IPS-15b (cell line): ENCODE data around the gene IGFBPL1.

Source experiments
- H3K27me3 ChIP-seq: one replicate; pipeline ENCODE4 v1.6.1; 2013; ENCODE audit warnings: low read length; ENCODE audit not compliant: control insufficient read depth, insufficient read depth
- H3K36me3 ChIP-seq: one replicate; pipeline ENCODE4 v1.6.1; 2013; ENCODE audit warnings: low read length; ENCODE audit not compliant: control insufficient read depth, insufficient read depth
- H3K4me1 ChIP-seq: one replicate; pipeline ENCODE4 v1.6.1; 2013; ENCODE audit warnings: mild to moderate bottlenecking, low read length; ENCODE audit not compliant: control insufficient read depth, insufficient read depth
- H3K4me3 ChIP-seq: one replicate; pipeline ENCODE4 v1.5.1; 2013; ENCODE audit warnings: low read depth, low read length
- H3K9ac ChIP-seq: one replicate; pipeline ENCODE4 v1.6.1; 2013; ENCODE audit warnings: low read depth, mild to moderate bottlenecking, low read length
- H3K9me3 ChIP-seq: one replicate; pipeline ENCODE4 v1.6.1; 2013; ENCODE audit warnings: mild to moderate bottlenecking, low read length; ENCODE audit not compliant: control insufficient read depth, insufficient read depth

Gene IGFBPL1

DNA sequence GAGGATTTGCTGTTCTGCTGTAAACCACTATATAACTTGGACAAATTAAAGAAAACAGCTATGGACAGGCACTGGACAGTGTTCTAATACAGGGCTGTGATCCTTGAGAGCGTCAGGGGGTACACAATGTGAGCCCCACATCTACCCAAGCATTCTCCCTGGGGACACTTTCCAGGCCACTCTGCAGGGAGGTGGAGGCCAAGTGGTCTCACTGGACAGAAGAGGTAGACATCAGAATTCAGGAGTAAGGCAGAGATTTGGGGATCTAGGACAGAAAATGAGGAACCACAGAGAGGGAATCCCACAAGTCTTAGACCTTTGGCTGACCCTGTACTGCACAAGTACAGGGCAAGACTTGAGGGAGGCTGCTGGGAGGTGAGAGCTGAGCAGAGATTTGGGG is 3.8 kb upstream of the IGFBPL1 start:
- Histone ChIP-seq H3K36me3 (no peaks in the 10 kb centered on the region), H3K4me1 (peaks cover 4% of the 10 kb centered on the region), H3K4me3 (no peak overlapping the region), H3K9me3 (no peaks in the 10 kb centered on the region), H3K27me3 (peaks cover 54% of the 10 kb centered on the region), H3K9ac (no peak overlapping the region)

DNA sequence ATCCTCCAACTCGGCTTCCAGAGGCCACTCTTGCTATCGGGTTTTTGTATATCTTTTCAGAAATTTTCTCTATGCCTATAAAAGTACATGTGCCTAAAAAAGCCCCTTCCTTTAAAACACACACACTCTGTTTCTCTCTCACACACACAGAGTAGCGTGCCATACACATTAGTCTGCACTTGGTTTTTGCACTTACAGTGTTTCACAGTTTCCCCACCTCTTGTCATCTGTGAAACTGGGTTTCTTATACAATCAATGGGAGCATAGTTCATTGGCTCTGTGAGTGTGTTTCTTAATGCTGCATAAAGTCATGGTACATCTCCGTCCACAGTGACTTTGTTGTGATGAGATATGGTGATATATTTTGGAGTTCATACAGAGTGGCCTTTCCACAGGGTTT is 664 bp upstream of the IGFBPL1 start:
- H3K36me3 ChIP-seq: no peaks in the 10 kb centered on the region
- H3K4me1 ChIP-seq: peaks cover 6% of the 10 kb centered on the region
- no peaks in the 10 kb centered on the region for H3K9me3 ChIP-seq
- peaks cover 51% of the 10 kb centered on the region for H3K27me3 ChIP-seq
- H3K9ac ChIP-seq: no peak overlapping the region
- H3K4me3 ChIP-seq: peak overlapping the region; percentile 60

DNA sequence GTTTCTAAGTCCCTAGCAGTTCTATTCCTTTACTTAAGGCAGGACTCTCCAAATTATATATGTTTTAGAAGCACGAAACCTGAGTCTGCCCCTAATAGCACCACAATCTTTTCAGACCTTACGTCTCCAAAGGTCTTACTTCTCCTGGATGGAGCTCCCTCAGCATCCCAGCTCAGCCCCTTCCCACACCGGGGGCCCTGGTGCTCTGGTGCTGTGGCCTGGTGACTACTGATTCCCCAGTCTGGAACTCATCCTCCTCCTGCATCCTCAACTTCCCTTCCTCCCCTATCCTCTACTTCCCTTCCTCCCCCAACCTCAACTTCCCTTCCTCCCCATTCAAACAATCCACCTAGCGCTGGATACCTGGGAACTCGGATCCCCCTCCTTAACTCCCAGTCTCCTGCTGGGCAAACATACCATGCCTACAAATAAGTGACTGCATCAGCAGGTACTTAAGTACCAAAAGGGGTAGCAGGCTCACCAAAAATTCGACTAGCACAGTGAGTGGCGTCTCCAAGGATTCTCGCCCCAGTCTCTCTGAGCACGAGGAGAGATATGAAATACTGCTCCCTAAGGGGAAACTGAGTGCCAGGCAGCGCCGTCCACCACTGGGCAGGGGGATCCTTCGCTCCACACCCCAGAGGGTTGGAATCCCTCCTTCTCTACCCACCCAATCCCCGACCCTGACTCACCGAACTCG is 831 bp downstream of the IGFBPL1 start:
- Histone ChIP-seq H3K27me3 (peaks cover 48% of the 10 kb centered on the region), H3K9ac (no peak overlapping the region), H3K4me1 (peaks cover 9% of the 10 kb centered on the region), H3K9me3 (no peaks in the 10 kb centered on the region), H3K4me3 (peak overlapping the region; percentile 60), H3K36me3 (no peaks in the 10 kb centered on the region)

DNA sequence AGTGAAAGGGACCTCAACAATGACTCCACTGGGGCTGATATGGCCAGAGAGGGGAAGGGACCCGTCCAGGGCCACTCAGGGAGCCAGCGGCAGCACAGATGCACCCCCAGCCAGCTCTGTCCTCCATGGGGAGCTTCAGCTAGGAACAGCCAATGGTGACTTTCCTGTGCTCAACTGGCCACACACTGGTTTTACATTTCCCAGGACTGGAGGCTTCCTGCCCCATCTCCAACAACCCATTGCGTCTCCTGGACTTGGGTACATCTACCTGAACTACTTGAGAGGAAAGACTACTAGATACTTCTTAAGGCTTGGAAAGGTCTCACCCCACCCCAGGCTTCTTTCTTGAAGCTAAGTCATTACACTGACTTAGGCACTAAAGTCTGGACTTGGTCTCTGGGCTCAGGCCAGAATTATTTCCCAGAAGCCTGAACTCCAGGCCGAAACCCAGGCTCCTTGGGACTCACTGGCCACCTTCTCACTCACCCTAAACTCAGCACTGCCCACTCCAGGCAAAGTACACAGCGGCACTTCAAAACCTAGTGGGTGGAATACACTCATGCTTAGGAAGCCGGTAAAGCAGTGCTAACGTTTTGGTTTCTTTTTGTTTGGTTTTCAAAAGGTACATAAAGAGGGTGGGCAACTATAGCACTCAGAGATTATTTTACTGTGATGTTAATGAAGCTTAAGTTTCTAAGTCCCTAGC is 1.5 kb downstream of the IGFBPL1 start:
- Histone ChIP-seq H3K9me3 (no peaks in the 10 kb centered on the region), H3K36me3 (no peaks in the 10 kb centered on the region), H3K4me1 (peaks cover 9% of the 10 kb centered on the region), H3K4me3 (peak overlapping the region; percentile 60), H3K9ac (no peak overlapping the region), H3K27me3 (peaks cover 41% of the 10 kb centered on the region)

DNA sequence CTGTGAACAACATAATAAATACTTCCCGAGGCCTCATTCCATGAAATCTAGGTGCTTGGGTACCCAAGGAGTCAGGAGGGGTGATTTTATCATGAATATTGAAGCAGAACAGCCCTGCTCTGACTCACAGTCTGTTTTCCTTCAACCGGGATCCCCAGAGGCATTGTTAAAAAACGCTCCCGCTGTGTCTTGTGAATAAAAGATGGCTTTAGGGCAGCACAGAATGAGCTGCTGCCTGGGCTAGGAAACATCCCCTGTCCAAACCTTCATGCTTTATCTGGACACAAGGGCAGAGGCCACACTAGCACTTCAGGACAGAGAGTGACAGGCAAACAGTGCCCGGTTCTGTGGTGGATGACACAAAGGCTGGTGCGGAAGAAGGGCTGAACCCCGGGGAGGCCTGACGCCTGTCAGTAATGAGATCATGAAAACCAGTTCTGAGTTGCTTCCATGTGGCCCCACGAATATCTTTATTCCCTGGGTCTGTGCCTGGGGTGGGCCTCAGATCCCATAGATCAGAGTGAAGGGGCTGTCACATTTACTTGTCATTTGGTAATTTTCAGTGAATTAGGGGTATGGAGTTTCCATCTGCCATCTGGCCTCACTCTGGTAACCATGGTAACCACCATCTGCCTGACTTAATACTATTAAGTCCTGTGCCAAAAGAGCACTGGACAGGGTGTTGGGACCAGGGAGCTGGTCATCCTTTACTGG is 2.6 kb downstream of the IGFBPL1 start:
- no peaks in the 10 kb centered on the region for H3K36me3 ChIP-seq
- no peaks in the 10 kb centered on the region for H3K9me3 ChIP-seq
- H3K4me3 ChIP-seq: no peak overlapping the region
- H3K27me3 ChIP-seq: peaks cover 35% of the 10 kb centered on the region
- peaks cover 9% of the 10 kb centered on the region for H3K4me1 ChIP-seq
- no peak overlapping the region for H3K9ac ChIP-seq

DNA sequence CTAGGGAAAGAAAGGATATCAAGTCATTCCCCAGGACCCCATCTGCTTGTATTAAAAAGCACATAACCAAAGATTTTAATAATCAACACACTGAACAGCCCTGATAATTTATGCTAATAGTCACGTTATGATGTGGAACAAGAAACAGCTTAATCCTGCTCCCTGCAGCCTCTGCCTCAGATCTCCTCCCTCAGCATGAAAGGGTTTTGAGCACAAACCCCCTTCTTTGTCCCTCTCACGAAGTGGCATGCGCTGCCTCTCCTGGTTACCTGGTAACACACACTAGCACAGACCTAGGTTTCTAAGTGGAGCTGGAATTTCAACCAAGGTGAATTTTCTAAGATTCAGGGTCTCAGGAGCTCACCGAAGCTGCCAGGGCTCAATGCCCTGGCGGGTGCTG is 5.1 kb downstream of the IGFBPL1 start:
- H3K9ac ChIP-seq: no peak overlapping the region
- H3K4me1 ChIP-seq: peaks cover 9% of the 10 kb centered on the region
- H3K4me3 ChIP-seq: no peak overlapping the region
- H3K36me3 ChIP-seq: no peaks in the 10 kb centered on the region
- peaks cover 14% of the 10 kb centered on the region for H3K27me3 ChIP-seq
- H3K9me3 ChIP-seq: no peaks in the 10 kb centered on the region

DNA sequence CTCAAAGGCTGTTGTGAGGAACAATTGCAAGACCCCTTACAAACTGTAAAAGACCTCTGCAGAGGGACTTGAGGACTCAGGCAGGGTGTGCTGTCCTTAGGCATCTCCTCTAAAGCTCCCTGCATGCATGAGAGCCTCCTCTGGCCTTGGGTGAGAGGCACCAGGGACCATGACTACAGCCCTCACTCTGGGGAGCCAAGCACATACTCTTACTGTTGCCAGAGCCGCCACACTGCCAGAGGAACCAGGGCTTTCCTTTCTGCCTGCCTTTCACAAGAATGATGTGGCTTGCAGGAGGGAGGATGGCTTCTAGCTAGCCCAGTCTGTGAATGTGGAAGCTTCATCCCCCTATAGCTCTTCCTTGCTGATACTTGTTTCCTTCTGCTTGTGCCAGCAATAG is 5.9 kb downstream of the IGFBPL1 start:
- no peak overlapping the region for H3K9ac ChIP-seq
- H3K4me1 ChIP-seq: peaks cover 8% of the 10 kb centered on the region
- H3K36me3 ChIP-seq: no peaks in the 10 kb centered on the region
- H3K27me3 ChIP-seq: peaks cover 9% of the 10 kb centered on the region
- H3K4me3 ChIP-seq: no peak overlapping the region
- no peaks in the 10 kb centered on the region for H3K9me3 ChIP-seq

DNA sequence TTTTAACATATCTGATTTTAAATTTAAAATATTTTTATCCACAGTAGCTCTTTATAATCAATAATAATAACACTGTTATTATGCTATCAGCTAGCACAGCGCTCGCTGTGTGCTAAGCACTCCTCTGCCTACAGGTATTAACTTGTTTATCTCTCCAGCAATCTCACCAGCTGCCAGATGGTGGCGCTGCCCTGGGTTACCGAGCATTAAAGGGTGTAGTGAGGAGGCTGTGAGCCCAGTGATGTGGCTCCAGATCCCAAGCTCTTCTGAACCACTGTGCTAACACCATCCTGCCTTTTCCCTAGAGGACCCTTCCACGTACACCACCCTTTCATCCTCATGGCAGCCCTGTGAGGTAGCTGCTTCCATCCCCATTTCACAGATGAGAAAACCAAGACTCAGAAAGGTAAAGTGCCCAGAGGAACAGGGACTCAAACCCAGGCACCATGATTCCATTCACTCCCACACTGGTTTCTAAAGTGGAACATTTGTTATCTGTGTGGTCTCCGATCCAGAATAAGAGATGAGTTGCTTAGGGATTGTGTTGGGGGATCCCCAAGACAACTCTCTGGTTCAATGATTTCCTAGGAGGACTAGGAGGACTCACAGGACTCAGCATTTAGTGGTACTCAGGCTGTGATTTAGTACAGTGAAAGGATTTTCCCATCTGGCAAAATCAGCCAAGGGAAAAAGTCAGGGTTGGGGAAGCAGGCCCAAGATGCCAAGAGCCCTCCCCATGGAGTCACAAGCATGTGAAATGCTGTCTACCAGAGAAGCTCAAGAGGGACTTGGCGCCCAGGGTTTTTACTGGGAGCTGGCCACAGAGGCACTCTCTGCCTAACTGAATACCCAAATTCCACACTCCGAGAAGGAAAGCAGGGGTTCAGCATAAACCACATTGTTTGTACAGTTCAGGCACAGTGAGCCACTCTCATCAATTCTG is 7.0 kb downstream of the IGFBPL1 start:
- no peaks in the 10 kb centered on the region for H3K36me3 ChIP-seq
- H3K4me1 ChIP-seq: peaks cover 3% of the 10 kb centered on the region
- H3K9ac ChIP-seq: no peak overlapping the region
- H3K27me3 ChIP-seq: no peaks in the 10 kb centered on the region
- H3K4me3 ChIP-seq: no peak overlapping the region
- no peaks in the 10 kb centered on the region for H3K9me3 ChIP-seq

DNA sequence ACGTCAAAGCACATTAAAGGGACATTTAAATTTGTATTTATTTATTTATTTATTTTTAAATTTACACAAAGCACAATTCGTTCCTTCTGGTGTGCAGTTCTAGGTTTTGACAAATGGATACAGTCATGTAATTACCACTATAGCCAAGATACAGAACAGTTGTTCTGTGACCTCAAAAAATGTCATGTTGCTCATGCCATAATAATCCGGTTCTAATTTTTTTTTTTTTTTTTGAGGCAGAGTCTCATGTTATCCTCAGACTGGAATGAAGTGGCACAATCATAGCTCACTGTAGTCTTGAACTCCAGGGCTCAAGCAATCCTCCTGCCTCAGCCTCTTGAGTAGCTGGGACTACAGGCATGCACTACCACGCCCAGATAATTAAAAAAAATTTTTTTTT is 7.8 kb downstream of the IGFBPL1 start:
- Histone ChIP-seq H3K4me3 (no peak overlapping the region), H3K9me3 (no peaks in the 10 kb centered on the region), H3K9ac (no peak overlapping the region), H3K27me3 (no peaks in the 10 kb centered on the region), H3K36me3 (no peaks in the 10 kb centered on the region), H3K4me1 (peaks cover 3% of the 10 kb centered on the region)

DNA sequence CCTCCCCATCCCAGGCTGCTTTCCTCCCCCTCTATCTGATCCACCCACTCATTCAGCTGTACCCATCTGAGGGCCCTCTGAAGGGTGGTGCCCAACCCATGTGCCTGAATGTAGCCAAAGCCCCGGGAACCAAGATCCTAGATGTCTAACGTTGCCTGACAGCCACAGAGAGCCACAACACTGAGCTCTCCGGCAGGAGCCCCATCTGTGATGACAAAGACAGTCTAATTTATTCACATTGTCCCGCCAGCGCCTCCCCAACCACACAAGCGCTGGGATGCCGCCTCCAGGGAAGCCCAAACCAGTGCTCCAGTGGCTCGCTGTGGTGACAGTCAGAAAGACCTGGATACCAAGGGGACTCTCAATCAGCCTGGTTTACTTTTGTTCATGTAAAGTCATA is 8.4 kb downstream of the IGFBPL1 start:
- H3K36me3 ChIP-seq: no peaks in the 10 kb centered on the region
- H3K4me3 ChIP-seq: no peak overlapping the region
- peaks cover 3% of the 10 kb centered on the region for H3K4me1 ChIP-seq
- no peaks in the 10 kb centered on the region for H3K9me3 ChIP-seq
- no peak overlapping the region for H3K9ac ChIP-seq
- H3K27me3 ChIP-seq: no peaks in the 10 kb centered on the region

DNA sequence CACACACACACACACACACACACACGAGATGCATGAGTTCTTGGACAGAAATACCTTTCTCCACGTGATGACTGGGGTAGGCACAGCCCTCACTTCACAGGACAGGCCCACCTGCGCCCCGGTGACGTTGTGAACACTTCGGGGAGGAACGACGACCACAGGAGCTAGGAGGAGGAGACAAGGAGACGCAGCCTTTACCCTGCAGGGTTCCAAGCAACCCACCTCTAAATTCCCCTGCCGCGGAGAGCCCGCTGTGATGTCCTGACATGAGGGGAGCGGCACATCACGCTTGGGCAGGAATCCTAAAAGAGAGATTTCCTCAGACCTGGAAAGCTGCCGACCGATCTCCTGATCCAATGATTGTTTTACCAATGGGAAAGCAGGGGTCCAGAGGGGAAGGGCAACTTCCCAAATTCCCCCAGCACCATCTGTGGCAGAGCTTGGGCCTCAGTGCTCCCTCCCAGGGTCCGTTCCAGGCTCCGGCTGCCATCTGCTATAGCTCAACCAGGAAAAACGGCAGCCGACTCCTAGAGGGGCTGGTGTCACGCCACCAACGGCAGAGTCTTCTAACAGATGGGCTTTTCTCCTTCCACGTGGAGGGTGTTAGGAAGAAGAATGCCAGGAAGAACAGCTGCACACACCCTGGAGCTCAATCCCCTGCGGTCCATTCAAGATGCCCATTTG is 10.1 kb downstream of the IGFBPL1 start:
- peaks cover 2% of the 10 kb centered on the region for H3K36me3 ChIP-seq
- peaks cover 3% of the 10 kb centered on the region for H3K4me1 ChIP-seq
- no peaks in the 10 kb centered on the region for H3K9me3 ChIP-seq
- H3K4me3 ChIP-seq: no peak overlapping the region
- no peaks in the 10 kb centered on the region for H3K27me3 ChIP-seq
- H3K9ac ChIP-seq: no peak overlapping the region
